ENCODE results near the gene TM4SF1.
A peak's percentile ranks its signal among the peaks of the same experiment; 100 is the strongest.
"Not testable (repeated sequence)": the region's sequence is repeated elsewhere in the genome, so short reads cannot be mapped to it uniquely, and the experiment has no call there.

The TM4SF1 gene

GRCh38 chr3:149352556-149352955 is 24.9 kb downstream of the TM4SF1 start:
- peak; percentile 8 to 20 (median 9) for DNase-seq (ENCODE audit: low read depth in 2 of 3, low spot score in 1 of 3)

- DNase-seq (ENCODE audit: low read depth in 2 of 3, low spot score in 1 of 3) = no peak
Measured at GRCh38 chr3:149343951-149344350, 33.5 kb downstream of the TM4SF1 start.

GRCh38 chr3:149342413-149343380 is 34.8 kb downstream of the TM4SF1 start:
- DNase-seq (ENCODE audit: low read depth in 2 of 3, low spot score in 1 of 3) = no peak

DNA sequence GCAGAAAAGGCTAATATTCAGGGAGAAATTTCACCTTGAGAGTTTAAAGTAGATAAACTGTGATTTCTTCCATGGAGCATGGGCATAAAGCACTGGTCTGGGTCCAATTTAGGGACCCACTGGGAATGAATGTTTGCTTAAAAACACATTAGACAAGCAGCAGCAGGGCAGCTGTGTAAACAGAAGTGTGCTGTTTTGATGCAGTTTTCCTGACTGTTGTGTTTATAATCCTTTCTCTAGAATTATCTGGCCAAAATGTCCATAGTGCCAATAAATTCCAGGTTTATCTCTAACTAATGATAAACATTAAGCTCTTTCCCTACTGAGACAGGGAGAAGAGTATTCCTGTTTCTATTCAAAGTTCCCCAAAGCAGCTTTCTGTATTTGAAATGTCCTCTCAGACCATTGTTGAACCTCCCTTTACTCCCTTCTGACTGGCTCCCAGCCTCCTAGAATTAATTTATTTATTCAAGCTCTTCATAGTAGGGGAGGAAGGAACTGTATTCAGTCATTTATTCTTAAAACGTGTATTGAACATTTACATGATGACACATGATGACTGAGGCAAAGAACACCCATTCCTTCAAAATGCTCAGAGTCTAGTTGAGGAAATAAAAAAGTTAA is 37.0 kb downstream of the TM4SF1 start:
- no peak for DNase-seq (ENCODE audit: low read depth in 2 of 3, low spot score in 1 of 3)

DNA sequence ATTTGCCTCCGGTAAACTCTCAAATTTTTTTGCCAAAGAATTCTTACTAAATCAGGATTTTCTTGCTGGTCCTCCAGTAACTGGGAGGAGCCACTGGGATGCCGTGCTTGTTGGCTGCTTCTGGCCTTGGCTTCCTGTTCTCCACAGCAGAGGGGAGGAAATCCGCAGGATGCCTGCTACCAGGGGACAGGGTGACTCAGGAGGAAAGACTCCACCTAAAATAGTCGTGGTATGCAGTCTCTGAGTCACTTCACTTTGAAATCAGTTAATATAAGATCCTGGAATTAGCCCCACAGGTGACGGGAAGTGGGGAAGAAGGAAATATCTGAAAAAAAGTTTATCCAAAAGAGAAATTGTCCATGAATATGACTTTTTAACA is 37.5 kb downstream of the TM4SF1 start:
- DNase-seq (ENCODE audit: low read depth in 2 of 3, low spot score in 1 of 3) = no peak

- DNase-seq (ENCODE audit: low read depth in 2 of 3, low spot score in 1 of 3) = not testable (repeated sequence)
Measured at GRCh38 chr3:149337486-149337885, 40.0 kb downstream of the TM4SF1 start.

GRCh38 chr3:149336925-149337324 is 40.5 kb downstream of the TM4SF1 start:
- no peak for DNase-seq (ENCODE audit: low read depth in 2 of 3, low spot score in 1 of 3)

GRCh38 chr3:149333176-149333859 is 44.1 kb downstream of the TM4SF1 start, which contains the start of gene TM4SF18:
TM4SF18 (minus strand) TSS chr3:149333636; CDS start chr3:149333382, 254 bp downstream.
- DNase-seq (ENCODE audit: low read depth in 2 of 3, low spot score in 1 of 3) = no peak

DNA sequence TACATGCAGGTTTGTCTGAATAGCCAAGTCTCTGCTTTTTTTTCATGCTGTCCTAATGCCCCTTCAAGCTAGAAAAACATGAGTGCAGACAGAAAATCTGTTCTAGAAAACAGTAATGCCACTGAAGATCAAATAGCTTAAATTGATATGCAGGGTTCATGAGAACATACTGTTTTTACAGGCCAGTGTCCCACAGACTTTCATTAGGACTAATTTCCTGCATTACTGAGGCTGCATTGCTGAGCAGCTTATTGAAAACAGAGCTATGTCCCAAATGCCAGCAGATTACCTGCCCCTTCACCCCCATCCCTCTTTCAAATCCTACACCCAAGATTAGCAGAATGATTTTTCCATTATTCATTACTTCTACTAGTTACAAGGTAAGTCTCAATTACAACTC is 44.7 kb downstream of the TM4SF1 start:
- DNase-seq (ENCODE audit: low read depth in 2 of 3, low spot score in 1 of 3) = no peak

DNA sequence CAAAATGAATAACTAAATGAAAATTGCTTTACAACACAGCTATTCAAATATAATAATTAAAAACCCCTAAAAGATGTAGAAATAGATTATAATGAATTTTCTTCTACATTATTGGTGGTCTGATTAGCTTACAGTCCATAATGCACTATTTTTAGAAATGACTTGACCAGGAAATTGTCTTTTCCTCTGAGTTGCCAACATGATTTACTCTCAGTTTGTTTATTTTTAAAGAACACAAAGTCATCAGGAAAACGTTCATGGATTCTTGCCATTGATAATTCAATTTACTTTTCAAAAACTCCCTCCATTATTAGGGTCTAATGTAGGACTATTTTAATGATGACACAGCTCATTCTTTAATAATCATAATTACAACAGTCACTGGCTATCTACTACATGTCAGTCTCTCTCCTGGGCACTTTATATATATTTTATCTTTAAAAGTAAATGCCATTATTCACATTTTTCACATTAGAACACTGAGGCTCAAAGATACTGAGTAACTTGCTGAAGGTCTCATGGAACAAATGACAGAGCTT is 45.2 kb downstream of the TM4SF1 start:
- DNase-seq (ENCODE audit: low read depth in 2 of 3, low spot score in 1 of 3) = no peak

DNA sequence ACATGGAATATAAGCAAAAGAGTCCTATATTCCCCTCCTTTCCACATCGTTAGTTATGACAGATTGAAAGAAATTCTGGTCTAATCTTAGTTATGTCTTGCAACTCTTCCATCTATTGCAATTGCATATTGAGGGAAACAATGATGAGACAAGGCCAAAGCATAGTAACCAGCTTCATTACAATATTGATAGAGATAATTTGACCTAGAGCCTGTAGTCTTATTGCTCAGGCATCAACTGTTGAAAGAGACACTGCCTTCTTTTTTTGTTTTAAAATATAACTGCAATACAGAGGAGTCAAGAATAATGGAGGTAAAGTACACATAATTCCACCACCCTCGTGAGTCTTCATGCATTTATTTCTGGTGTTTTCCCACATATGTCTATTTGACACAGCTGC is 46.1 kb downstream of the TM4SF1 start:
- DNase-seq (ENCODE audit: low read depth in 2 of 3, low spot score in 1 of 3) = no peak

GRCh38 chr3:149330609-149331331 is 46.7 kb downstream of the TM4SF1 start:
- no peak for DNase-seq (ENCODE audit: low read depth in 2 of 3, low spot score in 1 of 3)

GRCh38 chr3:149327156-149327555 is 50.3 kb downstream of the TM4SF1 start:
- DNase-seq (ENCODE audit: low read depth in 2 of 3, low spot score in 1 of 3) = no peak

GRCh38 chr3:149325581-149325980 is 51.9 kb downstream of the TM4SF1 start:
- DNase-seq (ENCODE audit: low read depth in 2 of 3, low spot score in 1 of 3) = no peak

GRCh38 chr3:149324332-149324731 is 53.1 kb downstream of the TM4SF1 start:
- DNase-seq (ENCODE audit: low read depth in 2 of 3, low spot score in 1 of 3) = no peak

GRCh38 chr3:149321640-149322039 is 55.8 kb downstream of the TM4SF1 start:
- no peak for DNase-seq (ENCODE audit: low read depth in 2 of 3, low spot score in 1 of 3)

- DNase-seq (ENCODE audit: low read depth in 2 of 3, low spot score in 1 of 3) = no peak
Measured at GRCh38 chr3:149321136-149321535, 56.3 kb downstream of the TM4SF1 start.

DNA sequence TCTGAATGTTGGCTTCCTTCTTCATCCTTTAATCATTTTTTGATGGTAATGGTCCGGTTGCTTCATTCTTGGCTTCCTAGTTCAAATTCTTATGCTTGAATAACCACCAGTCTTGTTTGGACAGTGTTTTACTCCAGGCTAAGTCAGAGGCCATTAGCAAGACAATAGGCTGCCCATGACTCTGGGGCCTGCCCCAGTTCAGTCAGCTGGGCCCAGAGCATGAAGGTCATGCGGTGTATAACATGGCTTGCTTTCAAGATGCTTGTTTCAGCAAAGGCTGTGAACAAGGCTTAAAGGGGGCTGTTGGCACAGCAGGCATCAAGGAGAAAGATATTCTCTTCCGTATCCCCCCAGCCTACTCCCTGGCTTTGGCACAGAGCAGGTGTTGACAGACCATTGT is 57.7 kb downstream of the TM4SF1 start:
- no peak for DNase-seq (ENCODE audit: low read depth in 2 of 3, low spot score in 1 of 3)
